ENCODE results near the gene CRB1. TPM values are rescaled to one million over a fixed set of nuclear protein-coding genes. Genes with fewer than 3 reads are reported as not detected.

The CRB1 gene
- total and polyA plus RNA-seq, 3 experiments from 2014 or later = 0.05 to 0.26 TPM; not detected in 1

DNA sequence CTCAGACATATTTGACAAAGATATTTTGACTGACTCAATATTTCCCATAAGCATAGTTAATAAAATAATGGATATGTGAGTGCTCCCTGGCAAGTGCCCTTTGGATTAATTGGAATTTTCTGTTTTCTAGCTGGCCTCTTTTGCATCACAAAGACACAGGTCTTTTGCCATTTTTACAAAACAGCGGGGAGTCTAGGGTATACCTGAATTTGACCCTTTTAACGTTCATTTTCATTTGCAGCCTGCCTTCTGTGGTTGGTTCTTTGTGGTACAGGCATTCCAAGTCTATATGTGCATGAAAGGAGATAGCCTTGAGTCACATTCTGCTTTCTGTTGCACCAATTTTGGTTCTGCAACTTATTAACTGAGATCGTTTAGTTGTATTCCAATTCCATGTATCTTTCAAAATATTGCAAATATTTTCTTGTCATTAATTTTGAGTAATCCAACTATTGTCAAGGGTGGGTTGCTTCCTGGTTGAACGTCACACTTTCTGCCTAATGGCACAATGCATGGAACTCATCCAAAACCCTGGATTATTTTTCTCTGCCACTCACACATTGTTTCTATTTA, 171.7 kb downstream of the CRB1 start:
- peaks cover 2 to 6% of the 10 kb centered on the region in 2 donors for H3K27me3 Mint-ChIP-seq
- H3K27ac Mint-ChIP-seq = no peak overlapping the region
- no peak overlapping the region for H3K4me3 Mint-ChIP-seq
- Histone ChIP-seq H3K9me3 (ENCODE audit: low read length) (no peaks in the 10 kb centered on the region), H3K4me1 (ENCODE audit: insufficient read depth, low read length) (no peaks in the 10 kb centered on the region), H3K36me3 (ENCODE audit: insufficient read depth, low read length) (no peaks in the 10 kb centered on the region), H3K27me3 (ENCODE audit: insufficient read depth, low read length, poor library complexity, severe bottlenecking) (no peaks in the 10 kb centered on the region), H3K4me3 (ENCODE audit: low read length) (no peak overlapping the region), H3K27ac (ENCODE audit: low read depth, low read length) (no peak overlapping the region)
- DNase-seq = no peak
- ChIA-PET POLR2A (no interaction called here), CTCF (no interaction called here)
- no peaks in the 10 kb centered on the region for H3K9me3 Mint-ChIP-seq
- H3K4me1 Mint-ChIP-seq = no peaks in the 10 kb centered on the region
- H3K36me3 Mint-ChIP-seq = no peaks in the 10 kb centered on the region

- no peaks in the 10 kb centered on the region for H3K9me3 Mint-ChIP-seq
- POLR2A ChIA-PET = no interaction called here
- H3K4me3 ChIP-seq (ENCODE audit: low read length) = no peak overlapping the region
- H3K4me3 Mint-ChIP-seq = no peak overlapping the region
- H3K27ac ChIP-seq (ENCODE audit: low read depth, low read length) = no peak overlapping the region
- H3K27me3 Mint-ChIP-seq = peaks cover 2 to 11% of the 10 kb centered on the region in 2 donors
- H3K9me3 ChIP-seq (ENCODE audit: low read length) = no peaks in the 10 kb centered on the region
- no peaks in the 10 kb centered on the region for H3K36me3 ChIP-seq (ENCODE audit: insufficient read depth, low read length)
- DNase-seq = no peak
- H3K4me1 ChIP-seq (ENCODE audit: insufficient read depth, low read length) = no peaks in the 10 kb centered on the region
- no peak overlapping the region for H3K27ac Mint-ChIP-seq
- CTCF ChIA-PET = no interaction called here
- H3K36me3 Mint-ChIP-seq = no peaks in the 10 kb centered on the region
- H3K4me1 Mint-ChIP-seq = no peaks in the 10 kb centered on the region
- H3K27me3 ChIP-seq (ENCODE audit: insufficient read depth, low read length, poor library complexity, severe bottlenecking) = no peaks in the 10 kb centered on the region
Measured at GRCh38 chr1:197440715-197441114, 172.7 kb downstream of the CRB1 start.

GRCh38 chr1:197441999-197442414, 174.0 kb downstream of the CRB1 start:
- Mint-ChIP-seq H3K36me3 (no peaks in the 10 kb centered on the region), H3K27me3 (peaks cover 2 to 11% of the 10 kb centered on the region in 2 donors), H3K9me3 (no peaks in the 10 kb centered on the region), H3K27ac (no peak overlapping the region), H3K4me1 (no peaks in the 10 kb centered on the region), H3K4me3 (no peak overlapping the region)
- H3K36me3 ChIP-seq (ENCODE audit: insufficient read depth, low read length) = no peaks in the 10 kb centered on the region
- H3K9me3 ChIP-seq (ENCODE audit: low read length) = no peaks in the 10 kb centered on the region
- DNase-seq = no peak
- ChIA-PET POLR2A (no interaction called here), CTCF (no interaction called here)
- no peaks in the 10 kb centered on the region for H3K27me3 ChIP-seq (ENCODE audit: insufficient read depth, low read length, poor library complexity, severe bottlenecking)
- H3K4me1 ChIP-seq (ENCODE audit: insufficient read depth, low read length) = no peaks in the 10 kb centered on the region
- no peak overlapping the region for H3K4me3 ChIP-seq (ENCODE audit: low read length)
- H3K27ac ChIP-seq (ENCODE audit: low read depth, low read length) = no peak overlapping the region

- no peak for DNase-seq
- peaks cover 2 to 12% of the 10 kb centered on the region in 2 donors for H3K27me3 Mint-ChIP-seq
- no peaks in the 10 kb centered on the region for H3K9me3 Mint-ChIP-seq
- H3K36me3 ChIP-seq (ENCODE audit: insufficient read depth, low read length) = no peaks in the 10 kb centered on the region
- H3K4me3 Mint-ChIP-seq = no peak overlapping the region
- no peaks in the 10 kb centered on the region for H3K27me3 ChIP-seq (ENCODE audit: insufficient read depth, low read length, poor library complexity, severe bottlenecking)
- no peak overlapping the region for H3K27ac ChIP-seq (ENCODE audit: low read depth, low read length)
- CTCF ChIA-PET = no interaction called here
- H3K27ac Mint-ChIP-seq = no peak overlapping the region
- H3K4me1 Mint-ChIP-seq = peaks cover 0 to 3% (median 0%) of the 10 kb centered on the region in 3 donors
- no peaks in the 10 kb centered on the region for H3K36me3 Mint-ChIP-seq
- no peaks in the 10 kb centered on the region for H3K4me1 ChIP-seq (ENCODE audit: insufficient read depth, low read length)
- POLR2A ChIA-PET = no interaction called here
- H3K9me3 ChIP-seq (ENCODE audit: low read length) = no peaks in the 10 kb centered on the region
- no peak overlapping the region for H3K4me3 ChIP-seq (ENCODE audit: low read length)
Measured at GRCh38 chr1:197444755-197445154, 176.7 kb downstream of the CRB1 start.

GRCh38 chr1:197448121-197448779, 180.2 kb downstream of the CRB1 start:
- no peak for DNase-seq
- peaks cover 0 to 3% (median 0%) of the 10 kb centered on the region in 3 donors for H3K4me1 Mint-ChIP-seq
- no peak overlapping the region for H3K27ac Mint-ChIP-seq
- H3K4me3 ChIP-seq (ENCODE audit: low read length) = no peak overlapping the region
- H3K36me3 Mint-ChIP-seq = peaks cover 0 to 2% (median 0%) of the 10 kb centered on the region in 3 donors
- H3K9me3 ChIP-seq (ENCODE audit: low read length) = no peaks in the 10 kb centered on the region
- H3K36me3 ChIP-seq (ENCODE audit: insufficient read depth, low read length) = no peaks in the 10 kb centered on the region
- no peaks in the 10 kb centered on the region for H3K9me3 Mint-ChIP-seq
- no peak overlapping the region for H3K27ac ChIP-seq (ENCODE audit: low read depth, low read length)
- no peaks in the 10 kb centered on the region for H3K4me1 ChIP-seq (ENCODE audit: insufficient read depth, low read length)
- ChIA-PET CTCF (interaction anchor here (0.8 kb wide), 1 partner anchor 255 kb away, joined by 3 read pairs; no protein-coding TSS in a partner anchor), POLR2A (no interaction called here)
- H3K4me3 Mint-ChIP-seq = no peak overlapping the region
- no peaks in the 10 kb centered on the region for H3K27me3 ChIP-seq (ENCODE audit: insufficient read depth, low read length, poor library complexity, severe bottlenecking)
- H3K27me3 Mint-ChIP-seq = peaks cover 0 to 20% of the 10 kb centered on the region in 2 donors

- ChIA-PET CTCF (no interaction called here), POLR2A (no interaction called here)
- H3K4me1 ChIP-seq (ENCODE audit: insufficient read depth, low read length) = no peaks in the 10 kb centered on the region
- no peaks in the 10 kb centered on the region for H3K36me3 ChIP-seq (ENCODE audit: insufficient read depth, low read length)
- no peaks in the 10 kb centered on the region for H3K27me3 ChIP-seq (ENCODE audit: insufficient read depth, low read length, poor library complexity, severe bottlenecking)
- Mint-ChIP-seq H3K9me3 (no peaks in the 10 kb centered on the region), H3K4me3 (no peak overlapping the region), H3K36me3 (peaks cover 0 to 2% (median 0%) of the 10 kb centered on the region in 3 donors), H3K4me1 (peaks cover 0 to 3% (median 0%) of the 10 kb centered on the region in 3 donors), H3K27me3 (peaks cover 0 to 14% of the 10 kb centered on the region in 2 donors), H3K27ac (no peak overlapping the region)
- DNase-seq = no peak
- H3K9me3 ChIP-seq (ENCODE audit: low read length) = no peaks in the 10 kb centered on the region
- H3K4me3 ChIP-seq (ENCODE audit: low read length) = no peak overlapping the region
- no peak overlapping the region for H3K27ac ChIP-seq (ENCODE audit: low read depth, low read length)
Measured at GRCh38 chr1:197451381-197451780, 183.3 kb downstream of the CRB1 start.

DNA sequence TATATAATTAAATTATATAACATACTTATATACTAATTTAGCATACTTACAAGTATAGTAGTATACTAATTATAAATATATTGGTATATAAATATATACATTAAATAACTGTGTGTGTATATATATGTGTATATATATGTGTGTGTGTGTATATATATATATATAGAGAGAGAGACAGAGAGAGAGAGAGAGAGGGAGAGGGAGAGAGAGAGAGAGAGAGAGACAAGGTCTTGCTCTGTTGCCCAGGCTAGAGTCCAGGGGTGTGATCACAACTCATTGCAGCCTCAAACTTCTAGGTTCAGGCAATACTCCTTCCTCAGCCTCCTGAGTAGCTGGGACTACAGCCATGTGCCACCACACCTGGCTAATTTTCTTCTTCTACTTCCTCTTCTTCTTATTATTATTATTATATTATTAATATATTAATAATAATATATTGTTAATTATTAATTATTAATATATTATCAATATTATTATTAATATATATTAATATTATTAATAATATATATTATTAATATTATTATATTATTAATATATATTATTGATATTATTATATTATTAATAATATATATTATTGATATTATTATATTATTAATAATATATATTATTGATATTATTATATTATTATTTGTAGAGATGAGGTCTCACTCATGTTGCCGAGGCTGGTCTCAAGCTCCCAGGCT, 185.5 kb downstream of the CRB1 start:
- Mint-ChIP-seq H3K9me3 (no peaks in the 10 kb centered on the region), H3K27ac (no peak overlapping the region), H3K36me3 (peaks cover 0 to 2% (median 0%) of the 10 kb centered on the region in 3 donors), H3K4me1 (peaks cover 0 to 1% (median 0%) of the 10 kb centered on the region in 3 donors), H3K27me3 (peaks cover 0 to 14% of the 10 kb centered on the region in 2 donors), H3K4me3 (no peak overlapping the region)
- Histone ChIP-seq H3K27me3 (ENCODE audit: insufficient read depth, low read length, poor library complexity, severe bottlenecking) (no peaks in the 10 kb centered on the region), H3K4me1 (ENCODE audit: insufficient read depth, low read length) (no peaks in the 10 kb centered on the region), H3K9me3 (ENCODE audit: low read length) (no peaks in the 10 kb centered on the region), H3K27ac (ENCODE audit: low read depth, low read length) (no peak overlapping the region), H3K36me3 (ENCODE audit: insufficient read depth, low read length) (no peaks in the 10 kb centered on the region), H3K4me3 (ENCODE audit: low read length) (no peak overlapping the region)
- DNase-seq = no peak
- CTCF ChIA-PET = no interaction called here
- POLR2A ChIA-PET = no interaction called here

GRCh38 chr1:197462539-197462938, 194.5 kb downstream of the CRB1 start:
- Histone ChIP-seq H3K27ac (ENCODE audit: low read depth, low read length) (no peak overlapping the region), H3K4me3 (ENCODE audit: low read length) (no peak overlapping the region), H3K36me3 (ENCODE audit: insufficient read depth, low read length) (no peaks in the 10 kb centered on the region), H3K9me3 (ENCODE audit: low read length) (no peaks in the 10 kb centered on the region), H3K27me3 (ENCODE audit: insufficient read depth, low read length, poor library complexity, severe bottlenecking) (no peaks in the 10 kb centered on the region), H3K4me1 (ENCODE audit: insufficient read depth, low read length) (no peaks in the 10 kb centered on the region)
- Mint-ChIP-seq H3K9me3 (no peaks in the 10 kb centered on the region), H3K4me3 (no peak overlapping the region), H3K4me1 (no peaks in the 10 kb centered on the region), H3K36me3 (no peaks in the 10 kb centered on the region), H3K27me3 (peaks cover 0 to 8% of the 10 kb centered on the region in 2 donors), H3K27ac (no peak overlapping the region)
- ChIA-PET POLR2A (no interaction called here), CTCF (interaction anchor here (1.2 kb wide), 1 partner anchor 8 kb away, joined by 3 read pairs; no protein-coding TSS in a partner anchor)
- no peak for DNase-seq

Measured in CD8-positive, alpha-beta memory T cell (primary cell).